Renal cortical epithelial cell (primary cell): ENCODE data around the gene SCN2B. TPM values are rescaled to one million over a fixed set of nuclear protein-coding genes. Genes with fewer than 3 reads are reported as not detected.
"Not testable (repeated sequence)": the region's sequence is repeated elsewhere in the genome, so short reads cannot be mapped to it uniquely, and the experiment has no call there.

Experiments used
- DNase-seq: peaks from one replicate; pipeline ENCODE4 v3.0.0-alpha.2; 2011; ENCODE audit warnings: low read depth
- total RNA-seq: library from RNA; depleted of rRNA; stranded (reverse); fragments of >200 nt; gene quantifications from 2 replicates; pipeline ENCODE4 v1.2.3, GENCODE V29; 2014

SCN2B gene
- total RNA-seq, 1 donor from 2014 or later = 1.2 TPM

DNA sequence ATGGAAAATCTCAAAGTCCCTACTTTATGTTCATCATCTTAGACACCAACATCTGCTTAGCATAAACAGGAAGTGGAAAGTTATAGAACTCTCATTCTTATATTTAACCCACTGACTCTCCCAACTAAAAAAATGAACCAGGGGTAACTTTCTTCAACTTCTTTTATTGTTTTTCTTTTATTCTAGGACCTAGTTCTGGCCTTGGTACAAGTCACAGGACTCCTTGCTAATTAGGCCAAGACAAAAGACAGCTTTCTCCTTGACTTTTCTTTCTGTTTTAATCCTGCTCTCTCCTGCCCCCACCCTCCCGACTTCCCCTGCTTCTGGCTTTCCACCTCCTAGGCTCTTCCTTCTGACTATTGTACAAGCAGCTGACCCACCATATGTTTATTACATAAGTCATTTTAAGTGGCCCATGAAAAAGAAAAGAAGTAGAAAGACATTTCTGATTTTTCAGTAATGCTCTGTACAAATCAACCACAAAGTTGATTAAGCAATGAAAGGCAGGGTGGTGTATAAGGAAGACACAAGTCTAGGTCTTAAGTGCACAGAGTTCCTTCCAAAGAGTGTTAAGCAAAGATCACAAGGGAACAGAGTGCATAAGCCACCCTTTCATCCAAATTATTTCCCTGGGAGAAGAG lies 30.1 kb upstream of the SCN2B start:
- peak; percentile 18 for DNase-seq

DNA sequence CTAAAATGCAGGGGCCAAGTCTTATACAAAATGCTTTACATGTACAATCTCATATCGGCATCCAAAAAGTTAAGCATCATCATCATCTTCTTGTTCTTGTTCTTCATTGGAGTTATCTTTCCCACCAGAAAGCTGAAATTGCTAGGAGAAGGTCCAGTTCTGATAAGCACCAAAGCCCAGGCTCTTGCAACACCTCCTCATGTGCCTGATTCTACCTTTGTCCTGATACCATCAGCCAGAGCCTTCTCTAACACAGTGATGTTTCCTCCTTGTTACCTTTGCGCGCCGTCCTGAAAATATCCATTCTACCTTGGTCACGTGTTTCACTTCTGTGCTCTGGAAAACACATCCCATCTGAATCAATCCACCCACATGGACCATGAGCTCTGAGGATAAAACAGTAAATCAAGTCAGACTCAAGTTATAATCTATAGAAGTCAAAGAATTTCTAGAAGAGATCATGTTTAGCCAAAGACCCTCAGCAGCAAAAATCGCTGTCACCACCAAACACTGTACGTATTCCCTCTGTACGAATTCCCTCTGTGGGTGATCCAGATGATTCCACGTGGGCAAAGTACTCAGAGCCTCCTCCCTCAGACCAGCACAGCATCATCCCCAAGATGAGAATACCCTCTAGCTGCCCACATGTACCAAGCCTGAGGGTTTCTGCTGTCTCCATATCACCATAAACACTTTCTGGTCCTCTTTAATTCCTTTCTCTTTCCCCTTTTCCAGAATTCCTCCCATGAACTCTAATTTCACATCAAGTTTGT lies 29.4 kb upstream of the SCN2B start:
- DNase-seq = no peak

DNA sequence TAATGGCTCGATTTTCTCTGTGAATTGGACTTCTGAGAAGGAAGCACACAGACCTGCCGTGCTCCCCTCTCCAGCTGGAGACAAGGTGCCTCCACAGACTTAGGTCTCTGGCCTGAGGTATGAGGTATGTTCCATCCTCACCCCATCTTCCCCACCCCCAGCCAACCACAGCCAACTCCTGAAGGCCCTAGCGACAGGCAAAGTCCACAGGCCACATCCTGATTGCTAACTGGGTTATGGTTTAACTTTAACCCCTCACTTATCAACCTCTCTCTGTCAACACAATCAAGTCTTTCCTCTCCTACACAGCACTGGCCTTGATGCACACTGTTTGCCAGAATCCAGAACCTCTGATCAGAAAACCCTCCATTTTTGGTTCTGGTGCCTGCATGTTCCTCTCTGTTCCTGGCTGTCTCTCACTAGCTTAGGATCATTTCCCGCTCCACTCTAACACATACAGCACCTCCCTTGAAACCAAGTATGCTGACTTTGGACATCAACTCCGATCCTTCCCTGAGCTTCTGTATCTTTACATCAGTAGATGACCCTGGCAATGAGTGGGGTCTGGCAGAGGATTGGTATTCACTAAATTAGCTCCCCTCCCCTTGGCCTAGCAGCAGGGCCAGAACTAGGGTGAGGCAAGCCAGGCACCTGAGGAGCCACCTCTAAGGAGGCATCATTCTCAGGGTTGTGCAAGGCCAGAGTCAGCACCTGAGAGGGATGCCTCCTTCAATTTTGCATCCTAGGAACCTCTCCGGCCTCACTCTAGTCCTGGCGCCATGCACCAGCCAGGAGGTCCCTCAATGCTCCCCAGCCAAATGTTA lies 26.4 kb upstream of the SCN2B start:
- DNase-seq = peak; percentile 70

DNA sequence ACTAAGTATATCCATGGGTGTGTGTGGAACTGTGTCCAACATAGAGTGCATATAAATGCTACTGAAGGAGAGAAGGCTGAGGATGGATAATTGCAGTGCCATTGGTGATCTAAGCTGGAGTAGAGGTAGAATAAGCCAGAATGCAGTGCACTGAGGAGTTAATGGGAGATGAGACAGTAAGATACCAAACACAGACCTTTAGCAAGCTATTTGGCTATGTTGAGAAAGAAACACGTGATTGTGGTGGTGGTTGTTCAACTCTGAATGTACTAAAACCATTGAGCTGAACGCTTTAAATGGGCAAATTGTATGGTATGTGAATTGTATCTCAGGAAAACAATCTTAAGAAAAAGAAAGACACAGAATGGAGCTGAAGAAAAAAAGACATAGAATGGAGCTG lies 25.5 kb upstream of the SCN2B start:
- DNase-seq = peak; percentile 54

DNA sequence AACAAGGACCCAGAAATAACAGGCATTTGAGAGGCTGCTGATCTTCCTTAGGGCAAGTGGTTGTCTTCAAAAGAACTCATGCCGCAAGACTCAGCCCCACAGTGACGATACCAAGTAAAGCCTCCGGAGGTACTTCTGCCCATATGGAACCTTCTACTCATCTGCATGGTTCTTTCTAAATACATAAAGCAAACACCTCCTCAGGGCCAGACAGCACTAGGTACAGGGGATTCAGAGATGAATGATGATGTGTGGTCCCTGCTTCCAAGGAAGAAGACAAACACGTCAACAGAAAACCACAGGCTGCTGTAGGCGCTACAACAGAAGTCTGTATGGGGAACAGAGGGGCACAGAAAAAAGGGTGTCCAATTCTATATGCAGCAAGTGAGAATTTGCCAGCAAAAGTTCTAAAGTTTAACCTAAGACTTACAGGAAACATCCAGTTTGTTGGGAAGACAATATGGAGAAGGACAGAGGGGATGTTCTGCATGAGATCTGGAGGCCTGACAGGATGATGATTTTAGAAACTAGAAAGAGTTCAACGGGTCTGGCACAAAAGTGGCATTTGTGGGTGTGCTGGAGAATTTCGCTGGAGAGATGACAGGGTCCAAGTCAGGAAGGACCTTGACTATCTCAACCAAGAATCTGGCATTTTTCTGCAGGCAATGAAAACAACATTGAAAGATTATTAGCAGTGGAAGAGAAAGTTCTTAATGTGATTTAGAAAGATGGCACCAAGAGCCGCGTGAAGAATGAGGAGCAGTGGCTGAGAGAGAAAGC lies 24.7 kb upstream of the SCN2B start:
- no peak for DNase-seq

DNA sequence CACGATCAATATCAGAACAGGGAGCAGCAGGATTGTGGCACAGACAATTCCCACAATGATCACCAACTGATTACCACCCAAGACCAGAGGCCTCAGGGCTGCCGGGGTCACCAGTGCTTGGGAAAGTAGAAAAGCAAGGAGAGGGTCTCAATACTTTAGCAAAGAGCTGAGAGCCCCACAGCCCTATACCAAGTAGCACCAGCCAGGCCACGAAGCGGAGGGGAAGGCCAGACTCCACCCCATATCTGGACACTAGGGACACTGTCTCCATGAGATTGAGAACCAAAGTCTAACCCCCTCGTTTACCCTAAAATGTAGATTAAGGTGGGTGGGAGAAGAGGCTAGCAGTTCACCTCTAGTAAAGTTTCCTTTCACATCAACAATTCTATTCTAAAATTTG lies 24.1 kb upstream of the SCN2B start:
- DNase-seq = no peak

DNA sequence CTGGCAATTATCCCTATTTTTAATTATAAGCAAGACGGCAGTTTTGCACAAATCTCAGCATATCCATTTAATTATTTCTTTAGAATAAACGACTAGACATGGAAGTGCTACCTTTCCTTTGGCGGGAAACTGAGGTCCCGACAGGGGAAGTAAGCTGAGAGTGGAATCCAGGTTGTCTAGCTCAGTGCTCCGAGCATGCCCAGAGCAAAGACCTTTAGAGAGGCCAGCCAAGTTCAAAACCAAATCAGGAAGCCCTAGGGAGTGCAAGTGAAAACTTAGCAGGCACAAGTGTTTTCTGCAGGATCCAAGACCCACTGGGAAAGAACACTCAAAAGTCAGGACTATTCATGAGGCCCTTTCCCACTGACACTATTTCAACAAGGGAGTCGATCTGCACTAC lies 22.7 kb upstream of the SCN2B start:
- no peak for DNase-seq

DNA sequence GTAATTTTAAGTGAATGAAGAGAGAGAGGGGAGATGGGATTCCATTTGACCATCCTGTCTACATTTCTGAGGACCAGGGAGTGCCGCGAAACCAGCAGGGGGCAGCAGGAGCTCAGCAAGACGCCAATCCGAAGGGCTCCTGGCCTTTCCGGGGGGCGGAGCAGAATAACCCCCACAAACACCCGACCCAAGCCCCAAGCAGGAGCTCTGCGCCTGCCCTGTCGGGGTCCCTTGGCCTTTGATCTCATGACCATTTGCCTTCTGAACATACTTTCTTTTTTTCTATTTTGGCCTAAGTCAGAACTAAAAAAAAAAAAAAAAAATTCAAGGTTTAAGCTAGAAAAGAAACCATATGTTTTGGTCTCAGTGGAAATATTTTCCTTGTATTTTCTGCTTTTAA lies 21.9 kb upstream of the SCN2B start:
- peak; percentile 42 for DNase-seq

DNA sequence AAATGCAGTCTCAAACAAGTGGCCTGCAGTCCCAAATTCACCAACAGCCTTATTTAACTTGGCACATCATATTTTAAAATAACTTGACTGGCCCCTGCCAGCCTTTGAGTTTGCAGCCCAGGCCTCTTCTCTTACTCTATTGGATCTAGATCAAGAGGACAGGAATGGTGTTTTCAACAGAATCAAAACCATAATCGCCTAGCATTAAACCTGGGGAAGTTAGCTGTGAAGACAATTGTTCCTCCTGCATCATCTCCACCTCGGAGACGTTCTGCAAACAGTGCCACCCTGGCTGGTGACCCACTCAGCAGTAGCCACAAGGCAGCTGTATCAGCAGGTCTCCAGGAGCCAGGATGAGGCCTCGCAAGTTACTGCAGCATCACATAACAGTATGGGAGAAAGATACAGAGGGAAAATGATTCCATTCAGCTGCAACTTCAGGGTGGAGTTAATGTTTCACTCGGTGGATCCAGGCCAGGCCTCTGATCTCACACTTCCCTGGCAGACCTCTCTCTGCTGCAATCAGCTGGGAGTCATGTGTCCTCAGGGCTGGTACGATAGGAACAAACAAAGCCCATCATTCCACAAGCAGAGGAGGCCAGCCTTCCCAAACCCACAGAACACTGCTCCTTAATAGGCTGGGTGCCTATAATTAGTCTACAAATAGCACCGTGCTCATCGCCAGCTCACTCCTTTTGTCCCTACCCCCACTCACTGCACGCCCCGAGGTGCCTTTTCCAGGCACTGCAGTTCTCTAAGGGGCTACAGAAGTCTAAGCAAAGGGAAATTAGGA lies 18.6 kb upstream of the SCN2B start:
- DNase-seq = peak; percentile 98

DNA sequence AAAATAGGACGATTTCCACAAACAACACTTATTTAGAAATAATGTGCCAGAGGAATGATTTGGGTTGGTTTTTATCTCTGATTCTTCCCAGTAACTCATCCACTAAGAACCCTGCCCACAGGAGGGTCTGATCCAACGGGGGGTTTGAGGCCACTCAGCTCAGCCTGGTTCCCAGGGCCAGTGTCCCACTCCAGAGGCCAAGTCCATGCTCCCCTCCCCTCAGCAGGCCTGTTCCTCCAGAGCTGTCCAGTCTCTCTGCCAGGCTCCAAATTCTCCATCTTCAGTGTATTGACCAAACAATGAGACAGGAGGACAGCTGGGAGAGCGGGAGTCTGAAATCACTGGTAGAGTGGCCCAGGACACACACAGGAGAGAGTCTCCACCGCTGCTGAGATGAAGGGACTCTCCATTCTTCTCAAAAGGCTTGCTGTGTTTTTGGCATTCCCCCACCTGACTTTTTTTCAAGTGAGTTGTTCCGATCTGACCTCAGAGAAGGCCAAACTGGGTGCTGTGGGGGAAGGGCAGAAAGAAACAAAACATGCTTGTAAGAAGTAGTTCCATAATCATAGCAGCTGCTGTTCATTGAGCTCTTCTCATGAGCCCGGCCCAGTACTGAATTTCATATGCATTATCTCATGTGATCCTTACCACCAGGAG lies 17.6 kb upstream of the SCN2B start:
- no peak for DNase-seq

DNA sequence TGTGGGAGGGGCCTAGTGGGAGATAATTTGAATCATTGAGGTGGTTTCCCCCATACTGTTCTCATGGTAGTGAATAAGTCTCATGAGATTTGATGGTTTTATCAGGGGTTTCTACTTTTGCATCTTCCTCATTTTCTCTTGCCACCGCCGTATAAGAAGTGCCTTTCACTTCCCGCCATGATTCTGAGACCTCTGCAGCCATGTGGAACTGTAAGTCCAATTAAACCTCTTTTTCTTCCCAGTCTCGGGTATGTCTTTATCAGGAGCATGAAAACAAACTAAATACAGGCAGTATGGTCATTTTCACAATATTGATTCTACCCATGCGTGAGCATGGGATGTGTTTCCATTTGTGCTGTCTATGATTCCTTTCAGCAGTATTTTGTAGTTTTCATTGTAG lies 16.4 kb upstream of the SCN2B start:
- not testable (repeated sequence) for DNase-seq

DNA sequence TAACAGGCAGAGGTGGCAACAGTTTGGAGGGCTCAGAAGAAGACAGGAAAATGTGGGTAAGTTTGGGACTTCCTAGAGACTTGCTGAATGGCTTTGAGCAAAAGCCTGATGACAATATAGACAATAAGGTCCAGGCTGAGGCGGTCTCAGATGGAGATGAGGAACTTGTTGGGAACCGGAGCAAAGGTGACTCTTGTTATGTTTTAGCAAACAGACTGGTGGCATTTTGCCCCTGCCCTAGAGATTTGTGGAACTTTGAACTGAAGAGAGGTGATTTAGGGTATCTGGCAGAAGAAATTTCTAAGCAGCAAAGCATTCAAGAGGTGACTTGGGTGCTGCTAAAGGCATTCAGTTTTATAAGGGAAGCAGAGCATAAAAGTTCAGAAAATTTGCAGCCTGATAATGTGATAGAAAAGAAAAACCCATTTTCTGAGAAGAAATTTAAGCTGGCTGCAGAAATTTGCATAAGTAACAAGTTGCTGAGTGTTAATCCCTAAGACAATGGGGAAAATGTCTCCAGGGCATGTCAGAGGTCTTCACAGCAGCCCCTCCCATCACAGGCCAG lies 14.6 kb upstream of the SCN2B start:
- DNase-seq = not testable (repeated sequence)

DNA sequence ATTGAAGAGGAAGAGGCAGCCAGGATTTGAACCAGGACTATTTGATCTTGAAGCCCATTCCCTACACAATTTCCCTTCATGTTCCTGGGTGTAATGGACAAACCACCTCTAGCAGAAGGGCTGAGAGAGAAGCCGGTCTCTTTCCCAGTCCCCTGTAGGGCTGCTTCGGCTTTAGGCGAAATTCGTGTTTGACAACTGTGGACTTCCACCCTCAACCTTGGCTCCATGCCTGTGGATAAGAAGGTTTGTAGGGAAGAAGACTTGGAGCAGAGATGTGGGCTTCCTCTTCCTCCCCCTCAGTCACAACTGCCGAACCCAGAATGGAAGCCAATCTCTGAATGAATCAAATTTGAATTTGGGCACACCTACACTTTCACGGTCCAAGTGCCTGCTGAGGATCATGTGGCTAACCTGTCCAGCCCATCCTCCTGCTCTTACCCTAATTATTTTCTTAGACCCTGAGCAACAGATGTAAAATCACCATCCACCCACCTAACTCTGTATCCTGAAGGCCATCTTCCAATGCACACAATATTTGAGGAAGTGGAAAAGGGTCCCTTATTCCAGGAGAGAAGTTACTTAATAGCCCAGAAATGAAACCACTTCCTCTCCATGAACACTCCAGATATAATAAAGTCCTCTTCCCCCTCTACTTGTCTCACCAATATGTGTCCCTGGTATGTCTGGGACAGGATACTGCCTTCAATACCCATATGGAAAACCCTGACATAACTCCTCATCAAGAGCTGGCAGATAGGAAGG lies 10.1 kb upstream of the SCN2B start:
- no peak for DNase-seq

DNA sequence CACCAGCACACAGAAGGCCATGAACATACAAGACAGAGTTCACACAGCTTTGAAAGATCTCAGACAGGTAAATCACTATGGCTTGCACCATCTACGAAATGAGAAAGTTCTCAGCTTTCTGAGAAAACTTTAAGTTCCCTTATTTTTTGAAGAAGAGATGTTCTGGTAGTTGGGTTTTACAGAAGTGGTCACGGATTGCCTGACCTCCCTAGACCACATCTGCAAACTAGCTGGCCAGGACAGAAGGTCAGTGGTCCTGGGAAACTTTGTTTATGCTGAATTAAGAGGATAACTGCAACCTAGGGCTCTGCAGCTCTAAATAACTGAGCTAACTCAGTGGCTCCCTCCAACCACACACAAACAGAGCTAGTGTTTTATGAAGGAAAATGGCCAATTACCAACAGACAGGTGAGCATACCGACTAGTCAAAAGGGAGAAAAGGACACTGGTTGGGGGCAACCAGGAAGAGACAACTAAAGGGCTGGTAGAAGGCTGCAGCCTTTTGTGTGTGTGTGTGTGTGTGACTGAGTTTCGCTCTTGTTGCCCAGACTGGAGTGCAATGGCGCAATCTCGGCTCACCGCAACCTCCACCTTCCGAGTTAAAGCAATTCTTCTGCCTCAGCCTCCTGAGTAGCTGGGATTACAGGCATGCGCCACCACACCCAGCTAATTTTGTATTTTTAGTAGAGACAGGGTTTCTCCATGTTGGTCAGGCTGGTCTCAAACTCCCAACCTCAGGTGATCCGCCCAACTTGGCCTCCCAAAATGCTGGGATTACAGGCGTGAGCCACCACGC lies 8.5 kb upstream of the SCN2B start:
- DNase-seq = no peak

DNA sequence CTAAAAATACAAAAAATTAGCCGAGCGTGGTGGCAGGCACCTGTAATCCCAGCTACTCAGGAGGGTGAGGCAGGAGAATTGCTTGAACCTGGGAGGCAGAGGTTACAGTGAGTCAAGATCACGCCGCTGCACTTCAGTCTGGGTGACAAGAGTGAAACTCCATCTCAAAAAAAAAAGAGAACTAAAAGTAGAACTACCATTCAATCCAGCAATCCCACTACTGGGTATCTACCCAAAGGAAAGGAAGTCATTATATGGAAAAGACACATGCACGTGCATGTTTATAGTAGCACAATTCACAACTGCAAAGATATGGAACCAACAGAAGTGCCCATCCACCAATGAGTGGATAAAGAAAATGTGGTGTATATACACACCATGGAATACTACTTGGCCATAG lies 7.3 kb upstream of the SCN2B start:
- not testable (repeated sequence) for DNase-seq

DNA sequence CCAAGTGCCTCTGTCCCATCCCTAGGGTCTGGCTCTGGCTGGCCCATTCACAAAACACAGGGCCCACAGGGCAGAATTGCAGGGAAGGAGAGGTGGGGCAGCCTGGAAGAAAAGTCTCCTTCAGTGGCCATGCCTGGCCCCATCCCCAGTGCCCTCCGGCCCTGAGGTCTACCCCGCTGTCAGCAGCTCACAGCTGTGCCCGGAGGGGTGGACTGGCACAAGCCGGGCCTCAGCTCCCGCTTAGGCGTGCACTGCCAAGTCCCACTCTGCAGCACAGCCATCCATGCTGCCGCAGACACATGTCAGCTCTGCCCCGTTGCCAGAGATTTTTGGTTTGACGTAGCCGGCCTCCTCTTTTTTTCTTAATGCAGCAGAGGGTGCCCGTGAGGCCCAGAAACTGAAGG lies 3.9 kb upstream of the SCN2B start:
- DNase-seq = peak; percentile 31

DNA sequence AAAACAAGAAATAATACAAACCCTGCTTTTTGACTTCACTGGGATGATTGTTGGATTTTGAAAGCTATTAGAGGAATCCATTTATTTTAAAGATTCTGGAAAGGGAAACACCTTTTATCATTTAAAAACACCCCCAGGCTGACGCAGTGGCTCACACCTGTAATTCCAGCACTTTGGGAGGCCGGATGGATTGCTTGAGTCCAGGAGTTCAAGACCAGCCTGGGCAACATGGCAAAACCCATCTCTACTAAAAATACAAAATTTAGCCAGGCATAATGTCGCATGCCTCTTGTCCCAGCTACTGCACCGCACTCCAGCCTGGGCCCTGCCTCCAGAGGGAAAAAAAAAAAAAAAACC lies 317 bp upstream of the SCN2B start:
- no peak for DNase-seq
